Caco-2 (cell line): Measurements from ENCODE around the gene CXCL16. TPM values are rescaled to one million over a fixed set of nuclear protein-coding genes. Genes with fewer than 3 reads are reported as not detected.

Source experiments
- BruUV-seq: library from RNA; stranded (reverse); fragments of 400-500 nt; replicated peaks from 2 replicates; lab custom pipeline; 2021; lab: Mats Ljungman, UMichigan
- CTCF ChIA-PET: fragments of 300-600 bp; sonication (Branson Sonifier 250); formaldehyde crosslinking; loops from one replicate; lab custom pipeline; 2022; ENCODE audit warnings: antibody characterized with exemption; lab: Charles Lee
- POLR2A ChIA-PET: fragments of 300-600 bp; sonication (Branson Sonifier 250); formaldehyde crosslinking; loops from one replicate; lab custom pipeline; 2022; ENCODE audit warnings: antibody characterized with exemption; lab: Charles Lee
- DNase-seq, 2 experiments: peaks; one replicate each; pipeline versions ENCODE4 v3.0.0 to v3.0.0-alpha.2; 2020 to 2022
- H3K27me3 ChIP-seq: replicated peaks from 2 replicates; pipeline ENCODE4 v1.6.0; 2011; ENCODE audit warnings: low read length; ENCODE audit not compliant: control insufficient read depth, insufficient read depth
- H3K36me3 ChIP-seq: 2 replicates; pipeline ENCODE4 v1.5.1; 2011; ENCODE audit warnings: low read length; ENCODE audit not compliant: control insufficient read depth, insufficient read depth
- H3K4me1 ChIP-seq: fragments of 250-450 bp; sonication (Bioruptor Pico); 2 replicates; pipeline ENCODE4 v1.5.1; 2020; ENCODE audit warnings: mild to moderate bottlenecking
- H3K4me3 ChIP-seq: 2 replicates; pipeline ENCODE4 v1.5.1; 2011; ENCODE audit warnings: low read depth, mild to moderate bottlenecking, control low read depth, low read length
- H3K9me3 ChIP-seq: fragments of 250-450 bp; sonication (Bioruptor Pico); 2 replicates; pipeline ENCODE4 v1.5.1; 2020; ENCODE audit warnings: mild to moderate bottlenecking, moderate library complexity
- H3K27ac Mint-ChIP-seq: one replicate; pipeline ENCODE4 v1.8.0; 2022; ENCODE audit warnings: mixed read lengths; ENCODE audit not compliant: unreplicated experiment
- H3K27me3 Mint-ChIP-seq: one replicate; pipeline ENCODE4 v1.8.0; 2022; ENCODE audit warnings: mixed read lengths; ENCODE audit not compliant: insufficient read depth, unreplicated experiment
- H3K36me3 Mint-ChIP-seq: one replicate; pipeline ENCODE4 v1.8.0; 2022; ENCODE audit warnings: mild to moderate bottlenecking, mixed read lengths; ENCODE audit not compliant: insufficient read depth, unreplicated experiment
- H3K4me1 Mint-ChIP-seq: one replicate; pipeline ENCODE4 v1.8.0; 2022; ENCODE audit warnings: low read depth, mixed read lengths; ENCODE audit not compliant: unreplicated experiment
- H3K4me3 Mint-ChIP-seq: one replicate; pipeline ENCODE4 v1.8.0; 2022; ENCODE audit warnings: mild to moderate bottlenecking, moderate library complexity, mixed read lengths; ENCODE audit not compliant: unreplicated experiment
- H3K9me3 Mint-ChIP-seq: one replicate; pipeline ENCODE4 v1.8.0; 2022; ENCODE audit warnings: mixed read lengths; ENCODE audit not compliant: unreplicated experiment
- intact Hi-C: fragments of 100-400 bp; cut with micrococcal nuclease; formaldehyde crosslinking; loops from one replicate; pipeline ENCODE4 v1.10.0; 2022; ENCODE audit not compliant: unreplicated experiment
- total RNA-seq: library from RNA; stranded (reverse); gene quantifications from 2 replicates; pipeline ENCODE4 v1.2.3, GENCODE V29; 2022
- TF ChIP-seq, protein P1 (sequence below), 2 experiments: fragments of 200-600 bp in 1 of 2; IDR thresholded peaks; 1 replicate in 1 of 2; 2 replicates in 1 of 2; pipeline versions ENCODE4 v1.5.1 to v1.8.0; 2011 to 2022; ENCODE audit warnings: antibody characterized with exemption in 1 of 2, control low read depth in 1 of 2, inconsistent platforms in 1 of 2, low read depth in 1 of 2, low read length in 1 of 2, mild to moderate bottlenecking in 1 of 2, moderate library complexity in 1 of 2; ENCODE audit not compliant: insufficient read depth in 1 of 2, severe bottlenecking in 1 of 2, unreplicated experiment in 1 of 2

The CXCL16 gene
- total RNA-seq, 1 experiment from 2014 or later = 55.3 TPM

DNA sequence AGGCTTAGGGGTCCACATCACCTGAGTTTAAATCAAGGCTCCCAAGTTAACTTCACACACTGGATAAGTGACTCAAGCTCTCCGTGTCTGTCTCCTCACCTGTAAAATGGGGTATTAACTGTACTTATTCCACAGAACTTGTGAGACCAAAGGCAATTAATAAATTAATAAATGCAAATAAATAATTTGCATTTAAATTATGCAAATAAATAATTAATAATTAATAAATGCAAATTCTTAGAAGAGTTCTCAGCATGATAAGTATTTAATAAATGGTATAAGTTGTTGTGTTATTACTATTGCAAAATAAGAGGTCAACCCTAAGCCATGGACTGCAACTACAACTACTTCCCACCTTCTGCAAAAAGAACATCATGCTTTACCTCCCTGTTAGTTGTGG lies 13.7 kb upstream of the CXCL16 start:
- DNase-seq = no peak
- no peaks in the 10 kb centered on the region for H3K9me3 Mint-ChIP-seq
- H3K27me3 Mint-ChIP-seq = no peaks in the 10 kb centered on the region
- Histone ChIP-seq H3K4me3 (no peak overlapping the region), H3K9me3 (no peaks in the 10 kb centered on the region), H3K4me1 (no peaks in the 10 kb centered on the region), H3K27me3 (no peaks in the 10 kb centered on the region), H3K36me3 (no peaks in the 10 kb centered on the region)
- POLR2A ChIA-PET = no interaction called here
- CTCF ChIA-PET = interaction anchor here (0.7 kb wide), 1 partner anchor 156 kb away, joined by 4 read pairs; no protein-coding TSS in a partner anchor
- TF ChIP-seq, protein P1, sequence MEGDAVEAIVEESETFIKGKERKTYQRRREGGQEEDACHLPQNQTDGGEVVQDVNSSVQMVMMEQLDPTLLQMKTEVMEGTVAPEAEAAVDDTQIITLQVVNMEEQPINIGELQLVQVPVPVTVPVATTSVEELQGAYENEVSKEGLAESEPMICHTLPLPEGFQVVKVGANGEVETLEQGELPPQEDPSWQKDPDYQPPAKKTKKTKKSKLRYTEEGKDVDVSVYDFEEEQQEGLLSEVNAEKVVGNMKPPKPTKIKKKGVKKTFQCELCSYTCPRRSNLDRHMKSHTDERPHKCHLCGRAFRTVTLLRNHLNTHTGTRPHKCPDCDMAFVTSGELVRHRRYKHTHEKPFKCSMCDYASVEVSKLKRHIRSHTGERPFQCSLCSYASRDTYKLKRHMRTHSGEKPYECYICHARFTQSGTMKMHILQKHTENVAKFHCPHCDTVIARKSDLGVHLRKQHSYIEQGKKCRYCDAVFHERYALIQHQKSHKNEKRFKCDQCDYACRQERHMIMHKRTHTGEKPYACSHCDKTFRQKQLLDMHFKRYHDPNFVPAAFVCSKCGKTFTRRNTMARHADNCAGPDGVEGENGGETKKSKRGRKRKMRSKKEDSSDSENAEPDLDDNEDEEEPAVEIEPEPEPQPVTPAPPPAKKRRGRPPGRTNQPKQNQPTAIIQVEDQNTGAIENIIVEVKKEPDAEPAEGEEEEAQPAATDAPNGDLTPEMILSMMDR (IDR thresholded peaks at IDR 0.05; ENCODE audit: insufficient read depth in 1 of 2, low read depth in 1 of 2, low read length in 1 of 2, severe bottlenecking in 1 of 2, unreplicated experiment in 1 of 2) = no peak
- H3K4me3 Mint-ChIP-seq = no peak overlapping the region
- no TSS peak for BruUV-seq
- intact Hi-C loops = no loop called here
- H3K27ac Mint-ChIP-seq = no peak overlapping the region
- H3K4me1 Mint-ChIP-seq = peaks cover 4% of the 10 kb centered on the region
- no peaks in the 10 kb centered on the region for H3K36me3 Mint-ChIP-seq

DNA sequence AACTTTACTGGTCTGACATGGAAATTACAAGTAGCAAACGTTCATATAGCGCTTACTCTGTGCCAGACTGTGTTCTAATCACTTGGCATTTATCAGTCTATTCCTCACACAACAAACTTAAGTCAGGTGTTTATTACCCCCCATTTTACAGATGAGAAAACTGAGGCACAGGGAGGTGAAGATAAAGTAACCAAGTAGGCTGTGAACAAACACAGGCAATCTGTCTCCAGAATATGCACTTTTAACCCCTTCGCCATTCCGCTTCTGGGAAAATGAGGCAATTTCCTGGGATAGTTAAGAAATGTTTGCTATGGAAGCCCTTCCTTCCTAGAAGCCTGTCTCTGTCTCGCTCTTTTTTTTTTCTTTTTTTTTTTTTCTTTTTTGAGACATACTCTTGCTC lies 12.2 kb upstream of the CXCL16 start:
- CTCF ChIA-PET = no interaction called here
- TF ChIP-seq, protein P1 (IDR thresholded peaks at IDR 0.05; ENCODE audit: insufficient read depth in 1 of 2, low read depth in 1 of 2, low read length in 1 of 2, severe bottlenecking in 1 of 2, unreplicated experiment in 1 of 2) = no peak
- no TSS peak for BruUV-seq

GRCh38 chr17:4750606-4751005 lies 10.9 kb upstream of the CXCL16 start:
- Mint-ChIP-seq H3K4me1 (no peaks in the 10 kb centered on the region), H3K36me3 (no peaks in the 10 kb centered on the region), H3K27ac (no peak overlapping the region), H3K4me3 (no peak overlapping the region), H3K9me3 (no peaks in the 10 kb centered on the region), H3K27me3 (no peaks in the 10 kb centered on the region)
- Histone ChIP-seq H3K4me1 (no peaks in the 10 kb centered on the region), H3K36me3 (no peaks in the 10 kb centered on the region), H3K9me3 (no peaks in the 10 kb centered on the region), H3K4me3 (no peak overlapping the region), H3K27me3 (no peaks in the 10 kb centered on the region)
- TF ChIP-seq, protein P1 (IDR thresholded peaks at IDR 0.05; ENCODE audit: insufficient read depth in 1 of 2, low read depth in 1 of 2, low read length in 1 of 2, severe bottlenecking in 1 of 2, unreplicated experiment in 1 of 2) = no peak
- intact Hi-C loops = no loop called here
- no TSS peak for BruUV-seq
- ChIA-PET POLR2A (no interaction called here), CTCF (no interaction called here)
- DNase-seq = no peak

More for the DNA sequence above, 12.2 kb upstream of the CXCL16 start:
- H3K4me1 Mint-ChIP-seq = no peaks in the 10 kb centered on the region
- no peak for DNase-seq
- POLR2A ChIA-PET = no interaction called here
- Histone ChIP-seq H3K4me3 (no peak overlapping the region), H3K27me3 (no peaks in the 10 kb centered on the region), H3K36me3 (no peaks in the 10 kb centered on the region), H3K4me1 (no peaks in the 10 kb centered on the region), H3K9me3 (no peaks in the 10 kb centered on the region)
- no peaks in the 10 kb centered on the region for H3K9me3 Mint-ChIP-seq
- intact Hi-C loops = no loop called here
- H3K4me3 Mint-ChIP-seq = no peak overlapping the region
- H3K27ac Mint-ChIP-seq = no peak overlapping the region
- H3K36me3 Mint-ChIP-seq = no peaks in the 10 kb centered on the region
- no peaks in the 10 kb centered on the region for H3K27me3 Mint-ChIP-seq
